Fibroblast of the aortic adventitia (primary cell): ENCODE measurements around the gene FBXO47. TPM values are rescaled to one million over a fixed set of nuclear protein-coding genes. Genes with fewer than 3 reads are reported as not detected.

ENCODE experiments used
- DNase-seq: peaks from one replicate; pipeline ENCODE4 v3.0.0-alpha.2; 2010; ENCODE audit warnings: low read depth
- H3K4me3 ChIP-seq: 2 replicates; pipeline ENCODE4 v1.5.1; 2011; ENCODE audit warnings: low read depth, mild to moderate bottlenecking, control low read depth, low read length, moderate library complexity
- small RNA-seq: library from RNA; depleted of rRNA; stranded (forward); fragments of <200 nt; gene quantifications from one replicate; pipeline ENCODE3, GENCODE V24; 2012
- total RNA-seq: library from RNA; depleted of rRNA; stranded (reverse); fragments of >200 nt; gene quantifications from 2 replicates; pipeline ENCODE4 v1.2.3, GENCODE V29; 2012; ENCODE audit warnings: low replicate concordance
- TF ChIP-seq, protein P1 (sequence below): IDR thresholded peaks from 2 replicates; pipeline ENCODE4 v1.5.1; 2011; ENCODE audit warnings: mild to moderate bottlenecking, low read length, control low read depth, inconsistent platforms; ENCODE audit not compliant: insufficient read depth

The FBXO47 gene
- total RNA-seq, 1 donor = under 0.01 TPM

- TF ChIP-seq, protein P1, sequence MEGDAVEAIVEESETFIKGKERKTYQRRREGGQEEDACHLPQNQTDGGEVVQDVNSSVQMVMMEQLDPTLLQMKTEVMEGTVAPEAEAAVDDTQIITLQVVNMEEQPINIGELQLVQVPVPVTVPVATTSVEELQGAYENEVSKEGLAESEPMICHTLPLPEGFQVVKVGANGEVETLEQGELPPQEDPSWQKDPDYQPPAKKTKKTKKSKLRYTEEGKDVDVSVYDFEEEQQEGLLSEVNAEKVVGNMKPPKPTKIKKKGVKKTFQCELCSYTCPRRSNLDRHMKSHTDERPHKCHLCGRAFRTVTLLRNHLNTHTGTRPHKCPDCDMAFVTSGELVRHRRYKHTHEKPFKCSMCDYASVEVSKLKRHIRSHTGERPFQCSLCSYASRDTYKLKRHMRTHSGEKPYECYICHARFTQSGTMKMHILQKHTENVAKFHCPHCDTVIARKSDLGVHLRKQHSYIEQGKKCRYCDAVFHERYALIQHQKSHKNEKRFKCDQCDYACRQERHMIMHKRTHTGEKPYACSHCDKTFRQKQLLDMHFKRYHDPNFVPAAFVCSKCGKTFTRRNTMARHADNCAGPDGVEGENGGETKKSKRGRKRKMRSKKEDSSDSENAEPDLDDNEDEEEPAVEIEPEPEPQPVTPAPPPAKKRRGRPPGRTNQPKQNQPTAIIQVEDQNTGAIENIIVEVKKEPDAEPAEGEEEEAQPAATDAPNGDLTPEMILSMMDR = no peak
- no peak for DNase-seq
- no peak overlapping the region for H3K4me3 ChIP-seq
Measured at GRCh38 chr17:38890410-38890746, 76.8 kb downstream of the FBXO47 start.

- H3K4me3 ChIP-seq = no peak overlapping the region
- DNase-seq = no peak
- TF ChIP-seq, protein P1 = no peak
Measured at GRCh38 chr17:38889745-38890409, 77.3 kb downstream of the FBXO47 start.

DNA sequence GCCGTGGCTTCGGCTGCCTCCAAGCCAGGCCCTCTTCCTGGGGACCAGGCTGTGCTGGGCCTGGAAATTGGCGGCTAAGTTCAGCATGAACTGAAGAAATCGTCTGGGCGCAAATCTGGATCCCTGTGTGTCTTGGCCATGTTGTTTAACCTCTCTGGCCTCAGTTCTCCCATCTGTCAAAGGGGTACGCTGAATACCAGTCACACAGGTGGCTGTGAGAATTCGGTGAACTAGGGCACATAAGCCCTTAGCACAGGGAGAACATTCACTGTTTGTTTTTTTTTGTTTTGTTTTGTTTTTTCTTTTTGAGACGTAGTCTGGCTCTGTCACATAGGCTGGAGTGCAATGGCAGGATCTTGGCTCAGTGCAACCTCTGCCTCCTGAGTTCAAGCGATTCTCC lies 78.4 kb downstream of the FBXO47 start:
- DNase-seq = no peak
- TF ChIP-seq, protein P1 = no peak

DNA sequence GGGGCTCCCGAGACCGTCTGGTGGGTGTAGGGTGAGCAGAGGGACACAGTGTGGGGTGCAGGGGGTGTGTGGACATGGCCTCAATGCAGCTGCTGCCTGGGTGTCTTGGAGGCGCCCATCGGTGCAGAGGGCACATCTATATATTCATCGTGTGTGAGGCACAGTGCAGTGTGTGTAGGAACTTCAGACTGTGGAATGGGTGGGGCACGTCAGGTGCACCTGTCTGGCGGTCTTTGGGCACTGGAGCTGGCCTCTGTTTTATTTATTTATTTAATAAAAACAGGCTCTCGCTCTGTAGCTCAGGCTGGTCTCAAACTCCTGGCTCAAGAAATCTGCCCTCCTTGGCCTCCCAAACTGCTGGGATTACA lies 80.6 kb downstream of the FBXO47 start:
- DNase-seq = no peak
- H3K4me3 ChIP-seq = no peak overlapping the region
- TF ChIP-seq, protein P1 = no peak

More for the DNA sequence above, 78.4 kb downstream of the FBXO47 start:
- no peak overlapping the region for H3K4me3 ChIP-seq

Small RNA genes lying within 50 kb of the gene (small RNA-seq; reads per million reads assigned to genes)
- not detected for gene MIR6779

Other genes starting within 250 kb of the FBXO47 start
- 3.4 and 6.5 TPM in 2 replicates for gene CISD3, start 237.1 kb downstream of the FBXO47 start, total RNA-seq
- 2.9 and 4.8 TPM in 2 replicates for gene PCGF2, start 219.1 kb downstream of the FBXO47 start, total RNA-seq
- 78.7 and 293 TPM in 2 replicates for gene PSMB3, start 214.7 kb downstream of the FBXO47 start, total RNA-seq
- gene PIP4K2B, start 167.8 kb downstream of the FBXO47 start, total RNA-seq = 25.2 and 56.8 TPM in 2 replicates
- 10.4 and 27.8 TPM in 2 replicates for gene CWC25, start 142.1 kb downstream of the FBXO47 start, total RNA-seq
- gene RPL23, start 113.7 kb downstream of the FBXO47 start, total RNA-seq = 638 and 2,401 TPM in 2 replicates
- gene LASP1, start 97.3 kb downstream of the FBXO47 start, total RNA-seq = 65.6 and 174 TPM in 2 replicates
- 3.1 and 3.3 TPM in 2 replicates for gene PLXDC1, start 184.2 kb upstream of the FBXO47 start, total RNA-seq
- gene ARL5C, start 198.8 kb upstream of the FBXO47 start, total RNA-seq = 2.1 TPM in 1 of 2 replicates, not detected in the other
- gene CACNB1, start 230.3 kb upstream of the FBXO47 start, total RNA-seq = 7.0 and 8.0 TPM in 2 replicates
- 944 and 2,108 TPM in 2 replicates for gene RPL19, start 232.9 kb upstream of the FBXO47 start, total RNA-seq